ENCODE measurements around the gene HIP1R. TPM values are rescaled to one million over a fixed set of nuclear protein-coding genes. Genes with fewer than 3 reads are reported as not detected.
A peak's percentile ranks its signal among the peaks of the same experiment; 100 is the strongest.

Gene HIP1R
- total and polyA plus RNA-seq, 7 donors, result 4.2 to 77.4 (median 15.2) TPM

- H3K36me3 ChIP-seq, result no peaks in the 10 kb centered on the region
- 42 to 59% methylated on average over 10 of the region's 10 CpGs for WGBS, 2 donors
- no peaks in the 10 kb centered on the region for H3K9me3 ChIP-seq
- no peak for DNase-seq
- no peak for TF ChIP-seq EP300 (IDR thresholded peaks at IDR 0.05)
- no peak for TF ChIP-seq POLR2AphosphoS5 (IDR thresholded peaks at IDR 0.05)
- TF ChIP-seq, protein P1, sequence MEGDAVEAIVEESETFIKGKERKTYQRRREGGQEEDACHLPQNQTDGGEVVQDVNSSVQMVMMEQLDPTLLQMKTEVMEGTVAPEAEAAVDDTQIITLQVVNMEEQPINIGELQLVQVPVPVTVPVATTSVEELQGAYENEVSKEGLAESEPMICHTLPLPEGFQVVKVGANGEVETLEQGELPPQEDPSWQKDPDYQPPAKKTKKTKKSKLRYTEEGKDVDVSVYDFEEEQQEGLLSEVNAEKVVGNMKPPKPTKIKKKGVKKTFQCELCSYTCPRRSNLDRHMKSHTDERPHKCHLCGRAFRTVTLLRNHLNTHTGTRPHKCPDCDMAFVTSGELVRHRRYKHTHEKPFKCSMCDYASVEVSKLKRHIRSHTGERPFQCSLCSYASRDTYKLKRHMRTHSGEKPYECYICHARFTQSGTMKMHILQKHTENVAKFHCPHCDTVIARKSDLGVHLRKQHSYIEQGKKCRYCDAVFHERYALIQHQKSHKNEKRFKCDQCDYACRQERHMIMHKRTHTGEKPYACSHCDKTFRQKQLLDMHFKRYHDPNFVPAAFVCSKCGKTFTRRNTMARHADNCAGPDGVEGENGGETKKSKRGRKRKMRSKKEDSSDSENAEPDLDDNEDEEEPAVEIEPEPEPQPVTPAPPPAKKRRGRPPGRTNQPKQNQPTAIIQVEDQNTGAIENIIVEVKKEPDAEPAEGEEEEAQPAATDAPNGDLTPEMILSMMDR (IDR thresholded peaks at IDR 0.05), result no peak
- no peak for TF ChIP-seq POLR2A (IDR thresholded peaks at IDR 0.05)
- intact Hi-C loops (cut with DNase I), result no loop called here
- H3K27ac ChIP-seq, result no peak overlapping the region
- no peak overlapping the region for H3K4me3 ChIP-seq
- no peaks in the 10 kb centered on the region for H3K4me1 ChIP-seq
- no peaks in the 10 kb centered on the region for H3K27me3 ChIP-seq
Observed at GRCh38 chr12:122819209-122819785, 16.0 kb upstream of the HIP1R start.

DNA sequence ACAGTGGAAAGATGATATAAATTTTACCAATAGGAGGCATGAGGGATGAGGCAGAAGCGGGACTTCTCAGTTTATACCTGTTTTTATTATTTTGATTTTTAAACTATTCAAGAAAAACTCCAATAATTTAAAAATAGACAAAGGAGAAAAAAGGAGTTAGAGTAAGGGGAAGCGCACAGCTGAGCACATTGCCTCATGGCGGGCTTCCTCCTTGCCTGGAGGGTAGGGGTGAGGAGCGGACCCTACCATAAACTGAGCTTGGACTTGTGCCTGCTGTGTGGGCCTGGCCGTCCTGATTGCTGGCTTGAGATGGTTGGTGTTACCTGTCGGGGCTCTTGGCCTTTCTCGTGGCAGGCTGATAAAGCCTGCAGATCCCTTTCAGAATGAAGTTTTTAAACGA is 15.1 kb upstream of the HIP1R start:
- intact Hi-C loops (cut with DNase I), result no loop called here
- Histone ChIP-seq H3K4me1 (no peaks in the 10 kb centered on the region), H3K9me3 (no peaks in the 10 kb centered on the region), H3K27ac (no peak overlapping the region), H3K4me3 (no peak overlapping the region), H3K36me3 (no peaks in the 10 kb centered on the region), H3K27me3 (no peaks in the 10 kb centered on the region)
- TF ChIP-seq, protein P1 (IDR thresholded peaks at IDR 0.05), result no peak
- TF ChIP-seq POLR2A (IDR thresholded peaks at IDR 0.05) (no peak), POLR2AphosphoS5 (IDR thresholded peaks at IDR 0.05) (no peak), EP300 (IDR thresholded peaks at IDR 0.05) (no peak)
- 82% methylated on average over 8 of the region's 8 CpGs for WGBS, 2 donors
- no peak for DNase-seq

- H3K4me3 ChIP-seq, result no peak overlapping the region
- intact Hi-C loops (cut with DNase I), result no loop called here
- WGBS, 2 donors, result 58 to 73% methylated on average over 7 of the region's 7 CpGs
- TF ChIP-seq EP300 (IDR thresholded peaks at IDR 0.05) (no peak), POLR2AphosphoS5 (IDR thresholded peaks at IDR 0.05) (no peak), POLR2A (IDR thresholded peaks at IDR 0.05) (no peak)
- TF ChIP-seq, protein P1 (IDR thresholded peaks at IDR 0.05), result no peak
- no peak for DNase-seq
- H3K9me3 ChIP-seq, result no peaks in the 10 kb centered on the region
- H3K27ac ChIP-seq, result no peak overlapping the region
- no peaks in the 10 kb centered on the region for H3K36me3 ChIP-seq
- no peaks in the 10 kb centered on the region for H3K27me3 ChIP-seq
- H3K4me1 ChIP-seq, result no peaks in the 10 kb centered on the region
Observed at GRCh38 chr12:122820838-122821271, 14.4 kb upstream of the HIP1R start.

- H3K27me3 ChIP-seq, result no peaks in the 10 kb centered on the region
- H3K9me3 ChIP-seq, result no peaks in the 10 kb centered on the region
- 48 to 79% methylated on average over 11 of the region's 11 CpGs for WGBS, 2 donors
- intact Hi-C loops (cut with DNase I), result no loop called here
- H3K36me3 ChIP-seq, result no peaks in the 10 kb centered on the region
- no peak overlapping the region for H3K4me3 ChIP-seq
- peak; percentile 17 for DNase-seq
- H3K27ac ChIP-seq, result no peak overlapping the region
- TF ChIP-seq, protein P1 (IDR thresholded peaks at IDR 0.05), result no peak
- TF ChIP-seq POLR2AphosphoS5 (IDR thresholded peaks at IDR 0.05) (no peak), EP300 (IDR thresholded peaks at IDR 0.05) (no peak), POLR2A (IDR thresholded peaks at IDR 0.05) (no peak)
- H3K4me1 ChIP-seq, result no peaks in the 10 kb centered on the region
Observed at GRCh38 chr12:122823429-122823828, 11.8 kb upstream of the HIP1R start.

All from sigmoid colon (tissue), 7 donors.